GM21619 (cell line): ENCODE measurements around the gene TOB1.

Experiments used
- ATAC-seq: cut with Tn5 transposase; IDR thresholded peaks from one replicate; pipeline ENCODE4 v1.9.1; 2021; ENCODE audit not compliant: unreplicated experiment

TOB1 gene

GRCh38 chr17:50848039-50848438 is 18.1 kb downstream of the TOB1 start:
- no peak for ATAC-seq

GRCh38 chr17:50847566-50847965 is 18.6 kb downstream of the TOB1 start:
- ATAC-seq: no peak

- no peak for ATAC-seq
These were observed 20.7 kb downstream of the TOB1 start for GRCh38 chr17:50845240-50846147.

GRCh38 chr17:50844117-50844700 is 21.9 kb downstream of the TOB1 start:
- ATAC-seq: no peak

- no peak for ATAC-seq
These were observed 22.8 kb downstream of the TOB1 start for GRCh38 chr17:50843150-50843905.

GRCh38 chr17:50842506-50843149 is 23.5 kb downstream of the TOB1 start:
- ATAC-seq: no peak

GRCh38 chr17:50841949-50842354 is 24.2 kb downstream of the TOB1 start:
- no peak for ATAC-seq

- no peak for ATAC-seq
These were observed 24.7 kb downstream of the TOB1 start for GRCh38 chr17:50841277-50841948.

GRCh38 chr17:50840311-50840851 is 25.8 kb downstream of the TOB1 start:
- no peak for ATAC-seq

- no peak for ATAC-seq
These were observed 26.4 kb downstream of the TOB1 start for GRCh38 chr17:50839591-50840310.

GRCh38 chr17:50837980-50838954 is 27.9 kb downstream of the TOB1 start:
- no peak for ATAC-seq

GRCh38 chr17:50837286-50837979 is 28.7 kb downstream of the TOB1 start:
- no peak for ATAC-seq

GRCh38 chr17:50836826-50837225 is 29.3 kb downstream of the TOB1 start:
- no peak for ATAC-seq

GRCh38 chr17:50835301-50836234 is 30.6 kb downstream of the TOB1 start, which contains the start of gene WFIKKN2:
Gene WFIKKN2 (plus strand): TSS chr17:50835586. CDS start chr17:50835938, 352 bp downstream.
- ATAC-seq: no peak

GRCh38 chr17:50834429-50835300 is 31.5 kb downstream of the TOB1 start:
- no peak for ATAC-seq
